Measurements from ENCODE around the gene MB21D2. TPM values are rescaled to one million over a fixed set of nuclear protein-coding genes. Genes with fewer than 3 reads are reported as not detected.

The MB21D2 gene
- total RNA-seq, 1 donor from 2014 or later = 42.5 TPM

DNA sequence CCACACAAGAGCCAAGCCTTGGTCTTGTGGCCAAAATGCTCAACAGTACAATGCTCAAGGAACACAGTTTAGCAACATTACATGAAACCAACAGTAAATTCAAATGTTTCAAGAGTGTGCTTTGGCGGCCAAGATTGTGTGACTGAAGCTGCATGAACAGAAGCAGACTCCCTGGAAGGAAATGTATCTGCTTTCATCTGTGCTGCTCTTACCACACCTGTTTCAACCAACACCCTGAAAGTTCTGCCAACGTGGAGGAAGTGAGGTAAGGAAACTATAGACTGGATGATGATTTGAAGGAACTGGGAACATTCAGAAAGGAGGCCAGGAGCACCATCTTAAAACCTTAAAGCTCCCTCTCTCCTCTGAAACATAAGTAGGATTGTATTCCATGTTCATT lies 55.7 kb downstream of the MB21D2 start:
- no peak for DNase-seq
- H3K27me3 Mint-ChIP-seq (ENCODE audit: unreplicated experiment) = peaks cover 17% of the 10 kb centered on the region

DNA sequence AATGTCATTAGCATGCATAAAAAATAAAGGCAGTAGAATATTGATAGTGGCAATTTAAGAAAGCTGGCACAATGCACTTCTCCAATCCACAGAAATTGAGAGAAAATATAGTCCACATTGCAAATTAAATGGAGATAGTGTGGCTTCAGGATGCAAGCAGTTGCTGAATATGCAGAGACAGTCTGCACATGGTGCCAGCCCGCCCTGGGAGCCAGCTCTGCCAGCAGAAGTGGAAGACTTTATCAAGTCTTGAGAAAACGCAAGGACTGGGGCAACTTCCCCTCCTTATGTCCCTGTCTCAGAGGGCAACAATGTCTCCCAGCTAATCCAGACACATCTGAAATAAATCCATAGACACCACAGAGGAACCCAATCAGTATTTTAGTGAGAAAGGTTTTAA lies 57.2 kb downstream of the MB21D2 start:
- no peak overlapping the region for H3K4me3 Mint-ChIP-seq (ENCODE audit: unreplicated experiment)
- TF ChIP-seq, protein P1, sequence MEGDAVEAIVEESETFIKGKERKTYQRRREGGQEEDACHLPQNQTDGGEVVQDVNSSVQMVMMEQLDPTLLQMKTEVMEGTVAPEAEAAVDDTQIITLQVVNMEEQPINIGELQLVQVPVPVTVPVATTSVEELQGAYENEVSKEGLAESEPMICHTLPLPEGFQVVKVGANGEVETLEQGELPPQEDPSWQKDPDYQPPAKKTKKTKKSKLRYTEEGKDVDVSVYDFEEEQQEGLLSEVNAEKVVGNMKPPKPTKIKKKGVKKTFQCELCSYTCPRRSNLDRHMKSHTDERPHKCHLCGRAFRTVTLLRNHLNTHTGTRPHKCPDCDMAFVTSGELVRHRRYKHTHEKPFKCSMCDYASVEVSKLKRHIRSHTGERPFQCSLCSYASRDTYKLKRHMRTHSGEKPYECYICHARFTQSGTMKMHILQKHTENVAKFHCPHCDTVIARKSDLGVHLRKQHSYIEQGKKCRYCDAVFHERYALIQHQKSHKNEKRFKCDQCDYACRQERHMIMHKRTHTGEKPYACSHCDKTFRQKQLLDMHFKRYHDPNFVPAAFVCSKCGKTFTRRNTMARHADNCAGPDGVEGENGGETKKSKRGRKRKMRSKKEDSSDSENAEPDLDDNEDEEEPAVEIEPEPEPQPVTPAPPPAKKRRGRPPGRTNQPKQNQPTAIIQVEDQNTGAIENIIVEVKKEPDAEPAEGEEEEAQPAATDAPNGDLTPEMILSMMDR (IDR thresholded peaks at IDR 0.05; ENCODE audit: partially characterized antibody, unreplicated experiment) = no peak
- DNase-seq = no peak
- H3K9me3 Mint-ChIP-seq (ENCODE audit: unreplicated experiment) = peaks cover 5% of the 10 kb centered on the region
- H3K27me3 Mint-ChIP-seq (ENCODE audit: unreplicated experiment) = peaks cover 16% of the 10 kb centered on the region
- H3K36me3 Mint-ChIP-seq (ENCODE audit: unreplicated experiment) = peaks cover 3% of the 10 kb centered on the region
- H3K27ac Mint-ChIP-seq (ENCODE audit: unreplicated experiment) = peak overlapping the region; percentile 38
- H3K4me1 Mint-ChIP-seq (ENCODE audit: low read depth, unreplicated experiment) = peaks cover 48% of the 10 kb centered on the region

More for the DNA sequence above, 55.7 kb downstream of the MB21D2 start:
- Mint-ChIP-seq H3K36me3 (ENCODE audit: unreplicated experiment) (no peaks in the 10 kb centered on the region), H3K4me1 (ENCODE audit: low read depth, unreplicated experiment) (peaks cover 60% of the 10 kb centered on the region), H3K9me3 (ENCODE audit: unreplicated experiment) (peaks cover 5% of the 10 kb centered on the region), H3K27ac (ENCODE audit: unreplicated experiment) (peak overlapping the region; percentile 3), H3K4me3 (ENCODE audit: unreplicated experiment) (no peak overlapping the region)
- TF ChIP-seq, protein P1 (IDR thresholded peaks at IDR 0.05; ENCODE audit: partially characterized antibody, unreplicated experiment) = no peak

GRCh38 chr3:192858849-192859585 lies 58.6 kb downstream of the MB21D2 start:
- Mint-ChIP-seq H3K27ac (ENCODE audit: unreplicated experiment) (peak overlapping the region; percentile 60), H3K4me1 (ENCODE audit: low read depth, unreplicated experiment) (peaks cover 38% of the 10 kb centered on the region), H3K9me3 (ENCODE audit: unreplicated experiment) (peaks cover 4% of the 10 kb centered on the region), H3K36me3 (ENCODE audit: unreplicated experiment) (peaks cover 11% of the 10 kb centered on the region), H3K4me3 (ENCODE audit: unreplicated experiment) (peak overlapping the region; percentile 43), H3K27me3 (ENCODE audit: unreplicated experiment) (peaks cover 11% of the 10 kb centered on the region)
- no peak for DNase-seq
- TF ChIP-seq, protein P1 (IDR thresholded peaks at IDR 0.05; ENCODE audit: partially characterized antibody, unreplicated experiment) = no peak

GRCh38 chr3:192857260-192857661 lies 60.4 kb downstream of the MB21D2 start:
- Mint-ChIP-seq H3K27me3 (ENCODE audit: unreplicated experiment) (peaks cover 12% of the 10 kb centered on the region), H3K36me3 (ENCODE audit: unreplicated experiment) (peaks cover 13% of the 10 kb centered on the region), H3K4me1 (ENCODE audit: low read depth, unreplicated experiment) (peaks cover 33% of the 10 kb centered on the region), H3K9me3 (ENCODE audit: unreplicated experiment) (peaks cover 5% of the 10 kb centered on the region), H3K4me3 (ENCODE audit: unreplicated experiment) (no peak overlapping the region), H3K27ac (ENCODE audit: unreplicated experiment) (peak overlapping the region; percentile 28)
- DNase-seq = no peak
- TF ChIP-seq, protein P1 (IDR thresholded peaks at IDR 0.05; ENCODE audit: partially characterized antibody, unreplicated experiment) = no peak

GRCh38 chr3:192855434-192855833 lies 62.2 kb downstream of the MB21D2 start:
- H3K9me3 Mint-ChIP-seq (ENCODE audit: unreplicated experiment) = peaks cover 5% of the 10 kb centered on the region
- H3K27me3 Mint-ChIP-seq (ENCODE audit: unreplicated experiment) = peaks cover 11% of the 10 kb centered on the region
- peaks cover 31% of the 10 kb centered on the region for H3K4me1 Mint-ChIP-seq (ENCODE audit: low read depth, unreplicated experiment)
- H3K36me3 Mint-ChIP-seq (ENCODE audit: unreplicated experiment) = peaks cover 13% of the 10 kb centered on the region
- TF ChIP-seq, protein P1 (IDR thresholded peaks at IDR 0.05; ENCODE audit: partially characterized antibody, unreplicated experiment) = no peak
- no peak for DNase-seq
- no peak overlapping the region for H3K27ac Mint-ChIP-seq (ENCODE audit: unreplicated experiment)
- no peak overlapping the region for H3K4me3 Mint-ChIP-seq (ENCODE audit: unreplicated experiment)
